ENCODE data around the gene PNN. TPM values are rescaled to one million over a fixed set of nuclear protein-coding genes. Genes with fewer than 3 reads are reported as not detected.

The PNN gene
- total RNA-seq, 2 experiments from 2014 or later = 75.0 to 75.3 TPM

GRCh38 chr14:39168591-39168990 lies 6.5 kb upstream of the PNN start:
- Mint-ChIP-seq H3K9me3 (no peaks in the 10 kb centered on the region), H3K4me3 (peak overlapping the region; percentile 84), H3K27me3 (no peaks in the 10 kb centered on the region), H3K27ac (peak overlapping the region; percentile 44), H3K36me3 (ENCODE audit: low read depth) (peaks cover 45% of the 10 kb centered on the region), H3K4me1 (peaks cover 55% of the 10 kb centered on the region)
- no peak for DNase-seq
- ChIA-PET CTCF (interaction anchor here (1.1 kb wide), 1 partner anchor 258 kb away, joined by 4 read pairs; no protein-coding TSS in a partner anchor), POLR2A (interaction anchor here (0.9 to 4.1 kb wide), 5 partner anchors 17 to 263 kb away, joined by 3 to 74 read pairs (median 4); partner anchors contain the start of genes FBXO33, GEMIN2 and SEC23A)

- CTCF ChIA-PET = interaction anchor here (1.1 to 1.6 kb wide), 9 partner anchors 35 to 263 kb away, joined by 3 to 12 read pairs (median 8); partner anchors contain the start of genes FBXO33 and GEMIN2
Measured at GRCh38 chr14:39169541-39169900, 5.5 kb upstream of the PNN start.

GRCh38 chr14:39173198-39173597 lies 1.9 kb upstream of the PNN start:
- Mint-ChIP-seq H3K4me3 (peak overlapping the region; percentile 27), H3K27ac (peak overlapping the region; percentile 45), H3K4me1 (peaks cover 60% of the 10 kb centered on the region), H3K27me3 (no peaks in the 10 kb centered on the region), H3K9me3 (no peaks in the 10 kb centered on the region), H3K36me3 (ENCODE audit: low read depth) (peaks cover 46% of the 10 kb centered on the region)
- no peak for DNase-seq
- ChIA-PET POLR2A (interaction anchor here (0.9 to 3.0 kb wide), 7 partner anchors 12 to 259 kb away, joined by 3 to 57 read pairs (median 5); partner anchors contain the start of genes FBXO33, GEMIN2 and SEC23A), CTCF (interaction anchor here (1.0 kb wide), 1 partner anchor 58 kb away, joined by 5 read pairs; no protein-coding TSS in a partner anchor)

More at GRCh38 chr14:39169541-39169900, 5.5 kb upstream of the PNN start:
- H3K4me1 Mint-ChIP-seq = peaks cover 59% of the 10 kb centered on the region
- peak overlapping the region; percentile 98 for H3K27ac Mint-ChIP-seq
- POLR2A ChIA-PET = interaction anchor here (0.8 to 4.1 kb wide), 22 partner anchors 8 to 262 kb away, joined by 3 to 74 read pairs (median 9); partner anchors contain the start of genes FBXO33, GEMIN2 and SEC23A
- no peak for DNase-seq
- no peaks in the 10 kb centered on the region for H3K9me3 Mint-ChIP-seq
- peaks cover 39% of the 10 kb centered on the region for H3K36me3 Mint-ChIP-seq (ENCODE audit: low read depth)
- H3K4me3 Mint-ChIP-seq = peak overlapping the region; percentile 84
- H3K27me3 Mint-ChIP-seq = no peaks in the 10 kb centered on the region

- Mint-ChIP-seq H3K27me3 (no peaks in the 10 kb centered on the region), H3K36me3 (ENCODE audit: low read depth) (peaks cover 43% of the 10 kb centered on the region), H3K4me3 (peak overlapping the region; percentile 96), H3K4me1 (peaks cover 54% of the 10 kb centered on the region), H3K9me3 (no peaks in the 10 kb centered on the region), H3K27ac (peak overlapping the region; percentile 94)
- DNase-seq = peak; percentile 45
- ChIA-PET CTCF (interaction anchor here (1.0 kb wide), 1 partner anchor 55 kb away, joined by 4 read pairs; no protein-coding TSS in a partner anchor), POLR2A (interaction anchor here (0.6 to 3.0 kb wide), 22 partner anchors 10 to 256 kb away, joined by 3 to 57 read pairs (median 4); partner anchors contain the start of genes FBXO33, GEMIN2 and SEC23A)
Measured at GRCh38 chr14:39175445-39176262, 600 bp downstream of the PNN start.

- no peak for DNase-seq
- Mint-ChIP-seq H3K36me3 (ENCODE audit: low read depth) (peaks cover 43% of the 10 kb centered on the region), H3K27me3 (no peaks in the 10 kb centered on the region), H3K27ac (peak overlapping the region; percentile 94), H3K9me3 (no peaks in the 10 kb centered on the region), H3K4me1 (peaks cover 49% of the 10 kb centered on the region), H3K4me3 (peak overlapping the region; percentile 96)
- CTCF ChIA-PET = no interaction called here
- POLR2A ChIA-PET = interaction anchor here (1.3 to 3.0 kb wide), 6 partner anchors 12 to 255 kb away, joined by 4 to 57 read pairs (median 24); partner anchors contain the start of genes FBXO33 and GEMIN2
Measured at GRCh38 chr14:39176263-39177167, 1.5 kb downstream of the PNN start.

DNA sequence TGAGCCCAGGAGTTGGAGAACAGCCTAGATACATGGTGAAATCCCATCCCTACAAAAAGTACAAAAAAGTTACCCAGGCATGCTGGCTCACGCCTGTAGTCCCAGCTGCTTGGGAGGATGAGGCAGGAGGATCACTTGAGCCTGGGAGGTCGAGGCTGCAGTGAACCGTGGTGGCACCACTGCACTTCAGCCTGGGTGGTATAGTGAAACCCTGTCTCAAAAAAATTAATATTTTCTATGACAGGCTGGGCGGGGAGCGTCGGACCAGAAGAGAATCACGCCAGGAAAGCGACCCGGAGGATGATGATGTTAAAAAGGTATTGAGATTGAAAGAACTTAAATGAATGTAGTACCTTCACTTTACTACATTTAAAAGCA lies 2.1 kb downstream of the PNN start:
- Mint-ChIP-seq H3K4me1 (peaks cover 44% of the 10 kb centered on the region), H3K36me3 (ENCODE audit: low read depth) (peaks cover 43% of the 10 kb centered on the region), H3K4me3 (peak overlapping the region; percentile 52), H3K27ac (peak overlapping the region; percentile 19), H3K27me3 (no peaks in the 10 kb centered on the region), H3K9me3 (no peaks in the 10 kb centered on the region)
- ChIA-PET POLR2A (interaction anchor here (1.4 to 1.8 kb wide), 2 partner anchors 12 to 254 kb away, joined by 3 to 21 read pairs; no protein-coding TSS in a partner anchor), CTCF (no interaction called here)
- no peak for DNase-seq

GRCh38 chr14:39179042-39179441 lies 4.0 kb downstream of the PNN start:
- Mint-ChIP-seq H3K4me3 (no peak overlapping the region), H3K27me3 (no peaks in the 10 kb centered on the region), H3K36me3 (ENCODE audit: low read depth) (peaks cover 55% of the 10 kb centered on the region), H3K9me3 (no peaks in the 10 kb centered on the region), H3K4me1 (peaks cover 46% of the 10 kb centered on the region), H3K27ac (peak overlapping the region; percentile 22)
- no peak for DNase-seq
- POLR2A ChIA-PET = interaction anchor here (0.6 to 3.1 kb wide), 6 partner anchors 9 to 88 kb away, joined by 3 to 18 read pairs (median 5); partner anchors contain the start of genes GEMIN2 and TRAPPC6B
- CTCF ChIA-PET = no interaction called here

- Mint-ChIP-seq H3K27ac (no peak overlapping the region), H3K4me3 (no peak overlapping the region), H3K4me1 (peaks cover 44% of the 10 kb centered on the region), H3K9me3 (no peaks in the 10 kb centered on the region), H3K36me3 (ENCODE audit: low read depth) (peaks cover 62% of the 10 kb centered on the region), H3K27me3 (no peaks in the 10 kb centered on the region)
- DNase-seq = no peak
- ChIA-PET CTCF (no interaction called here), POLR2A (interaction anchor here (0.7 to 3.1 kb wide), 8 partner anchors 10 to 252 kb away, joined by 3 to 18 read pairs (median 4); partner anchors contain the start of genes FBXO33, GEMIN2, SEC23A and TRAPPC6B)
Measured at GRCh38 chr14:39180553-39180952, 5.5 kb downstream of the PNN start.

GRCh38 chr14:39181026-39181692 lies 6.1 kb downstream of the PNN start:
- Mint-ChIP-seq H3K36me3 (ENCODE audit: low read depth) (peaks cover 56% of the 10 kb centered on the region), H3K9me3 (no peaks in the 10 kb centered on the region), H3K27me3 (no peaks in the 10 kb centered on the region), H3K4me1 (peaks cover 39% of the 10 kb centered on the region), H3K4me3 (no peak overlapping the region), H3K27ac (no peak overlapping the region)
- POLR2A ChIA-PET = interaction anchor here (0.7 to 3.1 kb wide), 10 partner anchors 10 to 252 kb away, joined by 3 to 18 read pairs (median 4); partner anchors contain the start of genes FBXO33, GEMIN2, SEC23A and TRAPPC6B
- no peak for DNase-seq
- CTCF ChIA-PET = no interaction called here

GRCh38 chr14:39181693-39182047 lies 6.6 kb downstream of the PNN start:
- peaks cover 56% of the 10 kb centered on the region for H3K36me3 Mint-ChIP-seq (ENCODE audit: low read depth)
- no peaks in the 10 kb centered on the region for H3K9me3 Mint-ChIP-seq
- no peak for DNase-seq
- CTCF ChIA-PET = no interaction called here
- H3K4me3 Mint-ChIP-seq = no peak overlapping the region
- H3K27ac Mint-ChIP-seq = no peak overlapping the region
- no peaks in the 10 kb centered on the region for H3K27me3 Mint-ChIP-seq
- POLR2A ChIA-PET = interaction anchor here (0.7 to 3.1 kb wide), 8 partner anchors 10 to 251 kb away, joined by 3 to 18 read pairs (median 4); partner anchors contain the start of genes FBXO33, GEMIN2, SEC23A and TRAPPC6B
- H3K4me1 Mint-ChIP-seq = peaks cover 38% of the 10 kb centered on the region

GRCh38 chr14:39182770-39183684 lies 8.0 kb downstream of the PNN start:
- ChIA-PET CTCF (no interaction called here), POLR2A (interaction anchor here (1.5 to 1.6 kb wide), 2 partner anchors 13 to 46 kb away, joined by 4 to 6 read pairs; partner anchors contain the start of gene TRAPPC6B)
- no peaks in the 10 kb centered on the region for H3K9me3 Mint-ChIP-seq
- no peak overlapping the region for H3K27ac Mint-ChIP-seq
- H3K4me3 Mint-ChIP-seq = no peak overlapping the region
- no peak for DNase-seq
- peaks cover 51% of the 10 kb centered on the region for H3K36me3 Mint-ChIP-seq (ENCODE audit: low read depth)
- peaks cover 32% of the 10 kb centered on the region for H3K4me1 Mint-ChIP-seq
- no peaks in the 10 kb centered on the region for H3K27me3 Mint-ChIP-seq
